NCI-H187 (cell line): ENCODE data around the gene USP2.

Experiments
- DNase-seq, 2 experiments: peaks; one replicate each; lab custom pipeline; 2025; lab: John Stamatoyannopoulos, UW

USP2 gene, protein sequence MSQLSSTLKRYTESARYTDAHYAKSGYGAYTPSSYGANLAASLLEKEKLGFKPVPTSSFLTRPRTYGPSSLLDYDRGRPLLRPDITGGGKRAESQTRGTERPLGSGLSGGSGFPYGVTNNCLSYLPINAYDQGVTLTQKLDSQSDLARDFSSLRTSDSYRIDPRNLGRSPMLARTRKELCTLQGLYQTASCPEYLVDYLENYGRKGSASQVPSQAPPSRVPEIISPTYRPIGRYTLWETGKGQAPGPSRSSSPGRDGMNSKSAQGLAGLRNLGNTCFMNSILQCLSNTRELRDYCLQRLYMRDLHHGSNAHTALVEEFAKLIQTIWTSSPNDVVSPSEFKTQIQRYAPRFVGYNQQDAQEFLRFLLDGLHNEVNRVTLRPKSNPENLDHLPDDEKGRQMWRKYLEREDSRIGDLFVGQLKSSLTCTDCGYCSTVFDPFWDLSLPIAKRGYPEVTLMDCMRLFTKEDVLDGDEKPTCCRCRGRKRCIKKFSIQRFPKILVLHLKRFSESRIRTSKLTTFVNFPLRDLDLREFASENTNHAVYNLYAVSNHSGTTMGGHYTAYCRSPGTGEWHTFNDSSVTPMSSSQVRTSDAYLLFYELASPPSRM

GRCh38 chr11:119381181-119381988 is at the start of gene USP2:
TSS of gene USP2 (minus strand) at chr11:119381690. CDS start at chr11:119373480, 8,210 bp downstream.
- DNase-seq = peak; percentile 83 to 88

GRCh38 chr11:119427279-119427678 is 45.8 kb upstream of the USP2 start:
- no peak for DNase-seq

GRCh38 chr11:119426142-119426541 is 44.7 kb upstream of the USP2 start:
- no peak for DNase-seq

DNA sequence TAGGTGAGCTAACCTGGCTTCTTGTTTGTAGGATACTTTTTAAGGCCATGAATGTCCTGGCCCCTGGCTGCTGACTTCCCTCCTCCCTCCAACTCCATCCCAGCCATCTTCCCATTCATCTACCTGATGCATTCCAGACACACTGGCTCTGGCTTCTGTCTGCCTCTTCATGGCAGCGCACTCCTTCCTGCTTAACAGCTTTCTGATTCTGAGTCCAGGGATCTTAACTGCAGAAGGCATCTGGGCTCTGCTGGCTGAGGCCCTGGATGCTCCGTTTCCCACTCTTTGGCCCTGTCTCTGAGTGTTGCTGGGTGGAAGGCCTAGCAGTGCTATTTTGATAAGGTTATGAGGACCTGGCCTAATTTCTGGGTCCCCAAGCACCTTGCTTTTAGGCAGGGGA is 43.3 kb upstream of the USP2 start:
- no peak for DNase-seq

- DNase-seq = no peak
Measured at GRCh38 chr11:119424276-119424675, 42.8 kb upstream of the USP2 start.

- no peak for DNase-seq
Measured at GRCh38 chr11:119423509-119424254, 42.2 kb upstream of the USP2 start.

- no peak for DNase-seq
Measured at GRCh38 chr11:119422809-119423508, 41.5 kb upstream of the USP2 start, which contains the start of gene THY1. TSS of gene THY1 (minus strand) at chr11:119423172. CDS start at chr11:119420905, 2,267 bp downstream.

- no peak for DNase-seq
Measured at GRCh38 chr11:119421941-119422808, 40.7 kb upstream of the USP2 start.

GRCh38 chr11:119421351-119421750 is 39.9 kb upstream of the USP2 start:
- no peak for DNase-seq

DNA sequence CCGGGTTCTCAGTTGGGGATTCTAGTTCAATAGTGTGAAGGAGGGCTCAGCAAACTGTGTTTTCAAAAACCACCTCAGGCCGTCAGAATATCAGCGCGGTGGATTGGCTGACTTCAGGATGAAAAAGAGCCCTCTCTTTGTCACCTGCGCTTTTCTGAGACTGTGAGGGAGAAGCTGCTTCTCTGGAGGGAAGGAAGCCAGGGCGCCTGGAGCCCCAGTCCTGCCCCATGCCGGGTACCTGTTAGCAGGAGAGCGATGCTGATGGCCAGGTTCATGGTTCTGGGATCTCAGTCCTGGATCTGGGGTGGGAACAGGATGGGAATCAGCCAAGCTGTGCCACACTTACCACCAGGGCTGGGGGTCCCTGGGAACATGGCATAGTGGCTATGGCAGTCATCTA is 39.1 kb upstream of the USP2 start:
- DNase-seq = no peak

DNA sequence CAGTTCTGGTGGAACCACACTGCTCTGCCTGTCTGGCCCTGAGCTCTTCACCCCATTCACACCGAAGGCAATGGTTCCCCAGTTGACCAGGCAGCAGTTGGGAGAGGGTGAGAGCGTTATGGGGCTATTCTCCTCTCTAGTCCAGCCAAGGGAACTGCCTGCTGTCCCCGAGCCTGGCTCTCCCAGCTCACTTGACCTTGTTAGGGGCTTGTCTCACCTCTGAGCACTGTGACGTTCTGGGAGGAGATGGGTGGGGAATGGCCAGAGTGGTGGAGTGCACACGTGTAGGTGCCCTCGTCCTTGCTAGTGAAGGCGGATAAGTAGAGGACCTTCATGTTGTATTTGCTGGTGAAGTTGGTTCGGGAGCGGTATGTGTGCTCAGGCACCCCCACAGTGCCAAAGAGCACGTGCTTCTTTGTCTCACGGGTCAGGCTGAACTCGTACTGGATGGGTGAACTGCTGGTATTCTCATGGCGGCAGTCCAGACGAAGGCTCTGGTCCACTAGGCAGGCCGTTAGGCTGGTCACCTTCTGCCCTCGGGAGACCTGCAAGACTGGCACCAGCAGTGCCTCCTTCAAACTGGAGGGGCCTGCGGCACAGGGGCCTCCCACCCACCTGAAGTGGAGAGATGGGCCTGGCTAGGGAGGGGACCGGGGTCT is 38.5 kb upstream of the USP2 start:
- no peak for DNase-seq

- DNase-seq = no peak
Measured at GRCh38 chr11:119419246-119419645, 37.8 kb upstream of the USP2 start.

GRCh38 chr11:119418759-119419158 is 37.3 kb upstream of the USP2 start:
- DNase-seq = no peak

- DNase-seq = no peak
Measured at GRCh38 chr11:119417726-119418540, 36.4 kb upstream of the USP2 start.

DNA sequence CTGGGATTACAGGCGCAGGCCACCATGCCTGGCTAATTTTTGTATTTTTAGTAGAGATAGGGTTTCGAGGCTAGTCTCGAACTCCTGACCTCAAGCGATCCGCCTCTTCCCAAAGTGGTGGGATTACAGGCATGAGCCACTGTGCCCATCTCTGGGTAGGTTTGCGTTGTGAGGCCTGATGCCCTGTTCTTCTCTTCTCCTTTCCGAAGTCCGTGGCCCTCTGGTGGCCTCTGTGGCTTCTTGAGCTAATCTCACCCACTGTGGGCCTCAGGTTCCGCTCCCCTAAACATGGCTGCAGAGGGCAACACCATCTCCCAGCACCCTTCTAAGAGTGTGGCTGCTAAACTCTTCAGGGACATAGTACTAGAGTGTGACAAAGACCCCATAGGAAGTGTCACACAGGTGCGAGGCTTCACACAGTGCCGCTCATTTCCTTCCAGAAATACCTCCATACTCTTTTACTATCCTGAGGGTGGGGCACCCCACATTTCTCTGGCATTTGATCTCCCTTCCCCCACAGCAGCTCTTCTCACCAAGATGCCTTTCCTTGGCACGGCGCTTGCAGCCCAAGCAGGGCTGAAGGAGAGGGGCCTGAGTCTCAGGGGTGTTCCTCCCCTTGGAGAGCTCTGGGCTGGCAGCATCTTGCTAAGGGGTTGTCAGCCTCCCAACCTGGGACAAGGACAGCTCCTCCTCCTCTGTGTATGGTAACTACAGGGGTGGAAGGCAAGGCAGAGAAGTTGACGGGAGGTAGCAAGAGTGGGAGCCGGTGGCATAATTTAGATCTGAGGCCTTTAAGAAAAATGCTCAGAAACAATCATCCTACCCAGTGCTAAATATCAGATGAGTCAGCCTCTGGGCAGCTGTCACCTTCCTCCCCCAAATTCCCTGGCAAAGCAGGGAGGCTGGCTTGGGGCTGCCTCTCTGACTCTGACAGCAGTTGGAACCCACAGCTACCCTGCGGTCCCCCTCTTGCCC is 35.4 kb upstream of the USP2 start:
- DNase-seq = no peak

- no peak for DNase-seq
Measured at GRCh38 chr11:119415966-119416365, 34.5 kb upstream of the USP2 start.

GRCh38 chr11:119415517-119415916 is 34.0 kb upstream of the USP2 start:
- no peak for DNase-seq

DNA sequence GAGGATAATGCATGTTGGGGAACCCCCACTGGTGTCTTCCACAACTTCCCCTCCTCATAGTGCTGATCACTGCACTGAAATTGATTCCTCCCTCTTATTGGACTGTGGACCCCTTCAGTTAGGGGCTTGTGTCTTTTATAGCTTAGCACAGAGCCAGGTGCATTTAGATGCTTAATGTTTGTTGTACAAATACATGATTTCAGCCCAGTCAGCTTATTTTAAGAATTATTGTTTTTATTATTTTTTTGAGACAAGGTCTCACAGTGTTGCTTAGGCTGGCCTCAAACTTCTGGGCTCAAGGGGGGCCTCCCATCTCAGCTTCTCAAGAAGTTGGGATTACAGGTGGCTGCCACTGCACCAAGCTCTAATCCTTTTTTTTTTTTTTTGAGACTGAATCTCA is 33.2 kb upstream of the USP2 start:
- no peak for DNase-seq
